Activated naive CD8-positive, alpha-beta T cell treated with anti-CD3 and anti-CD28 coated beads, Interleukin-2, amount 10 ng/mL, durations not matched to agents 7 days and 5 days (primary cell): ENCODE results near the gene RASAL2. TPM values are rescaled to one million over a fixed set of nuclear protein-coding genes. Genes with fewer than 3 reads are reported as not detected.
"Not testable (repeated sequence)": the region's sequence is repeated elsewhere in the genome, so short reads cannot be mapped to it uniquely, and the experiment has no call there.

Experiments used
- ATAC-seq: fragments of 150-1000 bp; cut with Tn5 transposase; one replicate; pipeline ENCODE4 v1.10.0; 2021; ENCODE audit warnings: low read depth, moderate library complexity
- POLR2A ChIA-PET: fragments of 350-600 bp; sonication (Branson Sonifier 250); formaldehyde crosslinking; loops from one replicate; lab custom pipeline; 2021; ENCODE audit warnings: antibody characterized with exemption; lab: Charles Lee
- DNase-seq: peaks from one replicate; pipeline ENCODE4 v3.0.0; 2021
- H3K27ac Mint-ChIP-seq: one replicate; pipeline ENCODE4 v1.8.0; 2022; ENCODE audit warnings: mild to moderate bottlenecking, mixed read lengths
- H3K27me3 Mint-ChIP-seq: one replicate; pipeline ENCODE4 v1.8.0; 2022; ENCODE audit warnings: mild to moderate bottlenecking, moderate library complexity, mixed read lengths
- H3K36me3 Mint-ChIP-seq: one replicate; pipeline ENCODE4 v1.8.0; 2021; ENCODE audit warnings: mild to moderate bottlenecking, mixed read lengths
- H3K4me1 Mint-ChIP-seq: one replicate; pipeline ENCODE4 v1.8.0; 2021; ENCODE audit warnings: mixed read lengths
- H3K4me3 Mint-ChIP-seq: one replicate; pipeline ENCODE4 v1.8.0; 2022; ENCODE audit warnings: mild to moderate bottlenecking, moderate library complexity, mixed read lengths
- H3K9me3 Mint-ChIP-seq: one replicate; pipeline ENCODE4 v1.8.0; 2021; ENCODE audit warnings: mixed read lengths
- total RNA-seq, 2 experiments: library from RNA; stranded (reverse); gene quantifications; one replicate each; pipeline ENCODE4 v1.2.3, GENCODE V29; 2021

The RASAL2 gene
- total RNA-seq, 2 experiments from 2014 or later: 0.06 to 0.11 TPM

GRCh38 chr1:178109348-178110143 lies 15.6 kb downstream of the RASAL2 start:
- ATAC-seq: no peak
- Mint-ChIP-seq H3K27ac (no peak overlapping the region), H3K4me3 (no peak overlapping the region), H3K27me3 (peaks cover 3% of the 10 kb centered on the region), H3K4me1 (no peaks in the 10 kb centered on the region), H3K36me3 (no peaks in the 10 kb centered on the region), H3K9me3 (no peaks in the 10 kb centered on the region)
- POLR2A ChIA-PET: no interaction called here
- no peak for DNase-seq

- Mint-ChIP-seq H3K9me3 (no peaks in the 10 kb centered on the region), H3K4me1 (no peaks in the 10 kb centered on the region), H3K27ac (no peak overlapping the region), H3K4me3 (no peak overlapping the region), H3K36me3 (no peaks in the 10 kb centered on the region), H3K27me3 (no peaks in the 10 kb centered on the region)
- POLR2A ChIA-PET: no interaction called here
- DNase-seq (no peak), ATAC-seq (no peak)
Observed at GRCh38 chr1:178115260-178115659, 21.4 kb downstream of the RASAL2 start.

DNA sequence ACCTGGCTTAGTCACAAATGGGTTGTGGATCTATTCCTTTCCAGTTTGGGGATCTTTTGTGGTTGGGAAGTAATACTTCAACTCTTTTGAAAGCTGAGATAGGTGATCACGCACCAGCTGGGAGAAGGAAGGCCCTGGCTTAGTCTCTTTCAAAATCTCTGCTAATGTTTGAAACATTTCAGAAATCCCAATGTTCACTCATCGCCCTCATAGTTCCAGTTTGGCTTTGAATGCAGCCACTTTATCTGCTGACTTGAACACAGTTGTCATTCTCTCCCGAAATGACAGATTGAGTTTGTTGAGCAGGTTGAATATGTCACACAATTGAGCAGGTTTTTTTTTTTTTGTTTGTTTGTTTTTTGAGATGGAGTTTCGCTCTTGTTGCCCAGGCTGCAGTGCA lies 24.6 kb downstream of the RASAL2 start:
- Mint-ChIP-seq H3K4me3 (no peak overlapping the region), H3K9me3 (no peaks in the 10 kb centered on the region), H3K27me3 (no peaks in the 10 kb centered on the region), H3K36me3 (no peaks in the 10 kb centered on the region), H3K27ac (no peak overlapping the region), H3K4me1 (no peaks in the 10 kb centered on the region)
- ATAC-seq: no peak
- no peak for DNase-seq
- POLR2A ChIA-PET: no interaction called here

DNA sequence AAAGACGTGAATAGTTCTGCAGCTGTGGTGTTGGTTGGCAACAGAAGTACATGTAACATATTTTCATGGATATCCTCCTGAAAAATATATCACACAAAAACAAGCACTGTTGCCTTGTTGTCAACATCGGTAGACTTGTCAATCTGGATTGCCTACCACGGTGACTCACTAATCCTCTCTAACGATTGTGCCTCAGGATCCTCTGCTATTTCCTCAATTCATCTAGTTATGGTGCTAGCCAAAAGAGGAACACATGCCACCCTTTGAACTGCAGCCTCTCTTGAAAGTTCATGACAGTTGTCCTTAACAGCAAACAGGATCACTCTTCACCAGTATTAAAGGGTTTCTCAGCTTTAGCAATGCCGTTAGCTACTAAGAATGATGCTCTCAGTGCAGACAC lies 25.7 kb downstream of the RASAL2 start:
- DNase-seq: no peak
- Mint-ChIP-seq H3K4me3 (no peak overlapping the region), H3K9me3 (no peaks in the 10 kb centered on the region), H3K4me1 (no peaks in the 10 kb centered on the region), H3K36me3 (no peaks in the 10 kb centered on the region), H3K27ac (no peak overlapping the region), H3K27me3 (no peaks in the 10 kb centered on the region)
- POLR2A ChIA-PET: no interaction called here
- no peak for ATAC-seq

- Mint-ChIP-seq H3K27ac (no peak overlapping the region), H3K9me3 (no peaks in the 10 kb centered on the region), H3K4me3 (no peak overlapping the region), H3K4me1 (no peaks in the 10 kb centered on the region), H3K27me3 (no peaks in the 10 kb centered on the region), H3K36me3 (no peaks in the 10 kb centered on the region)
- DNase-seq (no peak), ATAC-seq (no peak)
- POLR2A ChIA-PET: no interaction called here
Observed at GRCh38 chr1:178120088-178120487, 26.2 kb downstream of the RASAL2 start.

- H3K9me3 Mint-ChIP-seq, H3K27me3 Mint-ChIP-seq, ATAC-seq, H3K4me1 Mint-ChIP-seq, POLR2A ChIA-PET, H3K4me3 Mint-ChIP-seq, H3K27ac Mint-ChIP-seq, H3K36me3 Mint-ChIP-seq, DNase-seq: not testable (repeated sequence)
Observed at GRCh38 chr1:178120520-178121052, 26.7 kb downstream of the RASAL2 start.

DNA sequence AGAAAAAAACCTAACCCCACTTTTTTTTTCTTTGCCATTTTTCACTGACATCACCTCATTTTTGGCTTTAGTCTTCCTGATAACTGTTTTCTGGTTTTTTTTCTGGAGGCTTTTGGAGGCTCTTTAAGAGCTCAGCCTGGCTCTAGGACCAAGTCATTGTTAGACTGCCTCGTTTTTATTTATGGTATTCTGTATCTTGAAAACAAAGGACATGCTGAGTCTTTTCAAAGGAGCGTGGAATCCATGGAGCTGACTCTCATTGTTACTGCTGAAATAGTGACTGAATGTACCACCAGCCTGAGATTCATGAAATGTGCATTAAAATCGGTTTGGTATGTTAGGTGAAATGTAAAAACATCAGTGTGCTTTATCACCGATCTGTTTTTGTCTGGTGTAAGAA lies 28.0 kb downstream of the RASAL2 start:
- POLR2A ChIA-PET: no interaction called here
- no peaks in the 10 kb centered on the region for H3K9me3 Mint-ChIP-seq
- H3K4me3 Mint-ChIP-seq: no peak overlapping the region
- H3K4me1 Mint-ChIP-seq: no peaks in the 10 kb centered on the region
- DNase-seq: no peak
- no peak overlapping the region for H3K27ac Mint-ChIP-seq
- H3K36me3 Mint-ChIP-seq: no peaks in the 10 kb centered on the region
- ATAC-seq: no peak
- H3K27me3 Mint-ChIP-seq: no peaks in the 10 kb centered on the region

DNA sequence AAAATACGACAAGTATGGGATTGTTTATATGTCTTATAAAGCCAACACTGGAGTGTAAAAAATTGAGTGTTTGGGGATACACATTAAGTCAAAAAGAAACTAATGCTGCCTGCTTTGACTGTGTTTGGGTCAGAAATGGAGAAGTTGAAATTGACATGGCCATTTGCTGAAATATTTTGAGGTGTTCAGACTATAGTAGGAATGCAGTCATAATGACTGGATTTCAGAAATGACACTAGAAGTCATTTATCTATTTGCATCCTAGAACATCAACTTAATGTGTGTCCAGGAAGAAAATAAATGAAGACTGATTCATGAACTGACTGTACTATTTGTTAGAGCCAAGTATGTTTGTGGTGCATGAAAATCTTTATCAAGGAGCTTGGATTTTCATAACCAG lies 28.4 kb downstream of the RASAL2 start:
- POLR2A ChIA-PET: no interaction called here
- Mint-ChIP-seq H3K4me1 (no peaks in the 10 kb centered on the region), H3K27ac (no peak overlapping the region), H3K27me3 (no peaks in the 10 kb centered on the region), H3K9me3 (no peaks in the 10 kb centered on the region), H3K4me3 (no peak overlapping the region), H3K36me3 (no peaks in the 10 kb centered on the region)
- DNase-seq (no peak), ATAC-seq (no peak)

GRCh38 chr1:178124115-178124514 lies 30.2 kb downstream of the RASAL2 start:
- H3K27me3 Mint-ChIP-seq: no peaks in the 10 kb centered on the region
- DNase-seq (no peak), ATAC-seq (no peak)
- H3K4me1 Mint-ChIP-seq: no peaks in the 10 kb centered on the region
- no peak overlapping the region for H3K4me3 Mint-ChIP-seq
- no peaks in the 10 kb centered on the region for H3K36me3 Mint-ChIP-seq
- no peak overlapping the region for H3K27ac Mint-ChIP-seq
- no peaks in the 10 kb centered on the region for H3K9me3 Mint-ChIP-seq
- POLR2A ChIA-PET: no interaction called here

GRCh38 chr1:178126261-178126660 lies 32.4 kb downstream of the RASAL2 start:
- no peaks in the 10 kb centered on the region for H3K36me3 Mint-ChIP-seq
- no peak overlapping the region for H3K27ac Mint-ChIP-seq
- H3K9me3 Mint-ChIP-seq: no peaks in the 10 kb centered on the region
- POLR2A ChIA-PET: no interaction called here
- H3K4me1 Mint-ChIP-seq: no peaks in the 10 kb centered on the region
- DNase-seq (no peak), ATAC-seq (no peak)
- H3K4me3 Mint-ChIP-seq: no peak overlapping the region
- H3K27me3 Mint-ChIP-seq: no peaks in the 10 kb centered on the region

DNA sequence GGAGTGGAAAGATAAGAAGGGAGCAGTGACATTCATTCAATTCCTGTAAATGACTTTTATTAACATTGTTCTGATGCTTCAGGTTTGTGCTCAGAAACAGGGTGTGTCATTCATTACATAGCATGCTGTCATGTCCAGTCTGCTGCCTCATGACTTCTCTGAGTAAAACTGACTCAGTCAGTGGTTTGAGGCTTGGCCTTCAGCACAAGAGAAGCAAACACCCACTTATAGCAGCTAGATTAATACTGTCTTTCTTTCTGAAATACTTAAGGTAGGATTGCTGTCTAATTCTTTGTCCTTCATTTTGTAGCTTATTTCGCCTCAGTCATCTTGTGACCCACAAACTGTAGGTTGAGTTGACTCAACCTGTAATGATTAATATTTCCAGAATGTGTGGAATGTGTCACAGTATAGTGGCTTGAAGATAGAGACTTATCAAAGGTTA lies 32.9 kb downstream of the RASAL2 start:
- no peak for ATAC-seq
- POLR2A ChIA-PET: no interaction called here
- Mint-ChIP-seq H3K36me3 (no peaks in the 10 kb centered on the region), H3K4me1 (no peaks in the 10 kb centered on the region), H3K9me3 (no peaks in the 10 kb centered on the region), H3K4me3 (no peak overlapping the region), H3K27me3 (no peaks in the 10 kb centered on the region), H3K27ac (no peak overlapping the region)
- no peak for DNase-seq

DNA sequence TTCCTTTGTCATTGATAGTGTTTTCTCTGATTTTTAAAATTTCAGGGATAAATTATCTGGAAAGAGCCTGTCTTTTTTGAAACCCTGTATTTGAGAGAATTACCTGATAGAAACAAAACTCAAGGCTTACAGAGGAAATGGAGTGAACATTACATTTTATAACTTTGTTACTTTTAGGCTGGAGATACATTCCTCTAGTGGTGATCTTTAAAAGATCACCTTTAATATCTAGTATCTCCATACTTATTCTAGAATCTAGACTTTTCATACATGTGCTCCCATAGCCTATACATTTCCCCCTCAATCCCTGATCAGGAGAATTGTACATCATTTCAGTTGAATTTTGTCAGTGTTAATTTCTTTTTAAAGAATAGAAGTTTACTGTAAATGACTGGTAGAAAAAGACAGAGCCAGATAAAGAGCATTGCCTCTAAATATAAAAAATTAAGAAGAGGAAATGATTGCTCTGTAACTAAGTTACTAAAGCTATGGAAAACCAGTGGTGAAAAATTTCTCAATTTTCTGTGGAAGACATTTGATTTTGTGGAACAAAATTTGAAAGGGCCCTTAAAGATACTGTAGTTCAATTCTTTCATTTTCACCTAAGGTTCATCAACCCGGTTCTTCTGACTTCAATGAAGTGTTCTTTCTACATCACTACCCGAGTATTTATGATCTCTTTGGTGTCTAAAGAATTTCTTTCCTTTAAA lies 33.7 kb downstream of the RASAL2 start:
- no peak overlapping the region for H3K4me3 Mint-ChIP-seq
- H3K36me3 Mint-ChIP-seq: no peaks in the 10 kb centered on the region
- H3K27ac Mint-ChIP-seq: no peak overlapping the region
- DNase-seq: no peak
- no peak for ATAC-seq
- no peaks in the 10 kb centered on the region for H3K9me3 Mint-ChIP-seq
- no peaks in the 10 kb centered on the region for H3K4me1 Mint-ChIP-seq
- POLR2A ChIA-PET: no interaction called here
- no peaks in the 10 kb centered on the region for H3K27me3 Mint-ChIP-seq

DNA sequence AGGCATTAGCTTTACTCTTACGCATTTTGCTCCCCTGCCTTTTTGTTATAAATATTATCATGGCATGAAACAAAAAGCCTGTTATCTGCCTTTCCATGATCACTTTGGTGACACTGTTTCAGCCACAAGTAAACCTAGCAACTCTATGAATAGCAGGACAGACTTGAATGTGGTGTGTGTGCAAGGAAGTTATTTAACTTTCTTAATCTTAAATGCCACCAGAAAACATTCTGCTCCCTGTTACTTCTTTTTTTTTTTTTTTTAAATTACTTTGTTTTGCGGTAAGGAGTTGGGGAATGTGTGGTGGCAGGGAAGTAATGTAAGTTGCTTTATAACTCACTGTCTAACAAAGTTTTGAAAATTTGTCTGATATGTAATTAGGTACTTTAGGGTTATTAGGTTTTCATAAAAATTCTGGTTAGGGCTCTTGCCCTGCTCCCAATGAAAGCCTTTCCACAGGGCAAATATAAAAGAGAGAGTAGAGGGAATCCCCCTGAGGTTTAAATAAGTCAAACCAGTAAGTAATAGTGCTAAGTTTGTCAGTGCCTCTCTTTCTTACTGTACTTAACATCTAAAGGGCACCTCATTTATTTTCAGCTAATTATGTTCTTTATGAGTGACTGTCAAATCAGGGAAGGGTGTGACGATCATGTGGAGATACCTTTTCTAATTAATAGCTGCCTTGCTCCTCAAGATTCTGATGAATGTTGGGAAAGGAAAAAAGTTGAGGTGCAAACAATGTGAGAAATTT lies 39.5 kb downstream of the RASAL2 start:
- H3K4me1 Mint-ChIP-seq: no peaks in the 10 kb centered on the region
- no peaks in the 10 kb centered on the region for H3K9me3 Mint-ChIP-seq
- ATAC-seq (no peak), DNase-seq (no peak)
- H3K27me3 Mint-ChIP-seq: no peaks in the 10 kb centered on the region
- H3K27ac Mint-ChIP-seq: no peak overlapping the region
- H3K36me3 Mint-ChIP-seq: no peaks in the 10 kb centered on the region
- POLR2A ChIA-PET: no interaction called here
- H3K4me3 Mint-ChIP-seq: no peak overlapping the region
